Mesothelial cell of epicardium (in vitro differentiated cells): ENCODE measurements around the gene PDZRN4. TPM values are rescaled to one million over a fixed set of nuclear protein-coding genes. Genes with fewer than 3 reads are reported as not detected.

Experiments used
- DNase-seq, 2 experiments: peaks; one replicate each; pipeline ENCODE4 v3.0.0; 2021; ENCODE audit warnings: low spot score in 2 of 2; ENCODE audit not compliant: unreplicated experiment in 2 of 2
- H3K27ac Mint-ChIP-seq: 2 replicates; pipeline ENCODE4 v1.8.0; 2021; ENCODE audit warnings: mixed read lengths
- H3K27me3 Mint-ChIP-seq: 2 replicates; pipeline ENCODE4 v1.8.0; 2021; ENCODE audit warnings: low read depth, mixed read lengths
- H3K36me3 Mint-ChIP-seq: 2 replicates; pipeline ENCODE4 v1.8.0; 2021; ENCODE audit warnings: mixed read lengths
- H3K4me1 Mint-ChIP-seq: 2 replicates; pipeline ENCODE4 v1.8.0; 2021; ENCODE audit warnings: mixed read lengths
- H3K4me3 Mint-ChIP-seq: 2 replicates; pipeline ENCODE4 v1.8.0; 2021; ENCODE audit warnings: mild to moderate bottlenecking, moderate library complexity, mixed read lengths
- H3K9me3 Mint-ChIP-seq: 2 replicates; pipeline ENCODE4 v1.8.0; 2021; ENCODE audit warnings: mixed read lengths
- total RNA-seq: library from RNA; stranded (reverse); gene quantifications from 3 replicates; pipeline ENCODE4 v1.2.1, GENCODE V29; 2021
- TF ChIP-seq, protein P1 (sequence below): fragments of 200-600 bp; sonication (generic); IDR thresholded peaks from one replicate; pipeline ENCODE4 v1.5.0; 2021; ENCODE audit warnings: antibody characterized with exemption; ENCODE audit not compliant: unreplicated experiment

The PDZRN4 gene
- total RNA-seq, 1 donor from 2014 or later = 1.5 TPM

DNA sequence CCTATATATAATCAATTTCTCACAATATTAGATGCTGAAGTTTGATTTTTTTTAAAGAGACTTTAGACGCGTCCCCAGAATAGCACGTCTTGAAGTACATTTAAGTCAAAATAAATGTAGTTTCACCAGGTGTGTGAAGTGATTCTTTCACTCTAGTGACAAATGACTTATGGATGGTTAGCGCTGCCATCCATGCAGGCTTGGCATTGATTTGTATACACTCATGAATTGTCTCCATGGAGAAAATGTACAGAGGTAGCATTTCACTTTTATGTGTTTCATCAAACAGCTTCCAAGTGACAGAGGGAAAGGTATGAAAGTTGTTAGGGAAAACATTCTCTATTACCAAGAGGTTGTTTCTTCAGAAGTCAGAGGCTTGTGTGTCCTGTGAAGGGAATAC, 360.8 kb downstream of the PDZRN4 start:
- TF ChIP-seq, protein P1, sequence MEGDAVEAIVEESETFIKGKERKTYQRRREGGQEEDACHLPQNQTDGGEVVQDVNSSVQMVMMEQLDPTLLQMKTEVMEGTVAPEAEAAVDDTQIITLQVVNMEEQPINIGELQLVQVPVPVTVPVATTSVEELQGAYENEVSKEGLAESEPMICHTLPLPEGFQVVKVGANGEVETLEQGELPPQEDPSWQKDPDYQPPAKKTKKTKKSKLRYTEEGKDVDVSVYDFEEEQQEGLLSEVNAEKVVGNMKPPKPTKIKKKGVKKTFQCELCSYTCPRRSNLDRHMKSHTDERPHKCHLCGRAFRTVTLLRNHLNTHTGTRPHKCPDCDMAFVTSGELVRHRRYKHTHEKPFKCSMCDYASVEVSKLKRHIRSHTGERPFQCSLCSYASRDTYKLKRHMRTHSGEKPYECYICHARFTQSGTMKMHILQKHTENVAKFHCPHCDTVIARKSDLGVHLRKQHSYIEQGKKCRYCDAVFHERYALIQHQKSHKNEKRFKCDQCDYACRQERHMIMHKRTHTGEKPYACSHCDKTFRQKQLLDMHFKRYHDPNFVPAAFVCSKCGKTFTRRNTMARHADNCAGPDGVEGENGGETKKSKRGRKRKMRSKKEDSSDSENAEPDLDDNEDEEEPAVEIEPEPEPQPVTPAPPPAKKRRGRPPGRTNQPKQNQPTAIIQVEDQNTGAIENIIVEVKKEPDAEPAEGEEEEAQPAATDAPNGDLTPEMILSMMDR = no peak
- no peak for DNase-seq
- Mint-ChIP-seq H3K4me1 (peaks cover 13% of the 10 kb centered on the region), H3K9me3 (peaks cover 9% of the 10 kb centered on the region), H3K27me3 (peaks cover 7% of the 10 kb centered on the region), H3K27ac (no peak overlapping the region), H3K4me3 (no peak overlapping the region), H3K36me3 (no peaks in the 10 kb centered on the region)

DNA sequence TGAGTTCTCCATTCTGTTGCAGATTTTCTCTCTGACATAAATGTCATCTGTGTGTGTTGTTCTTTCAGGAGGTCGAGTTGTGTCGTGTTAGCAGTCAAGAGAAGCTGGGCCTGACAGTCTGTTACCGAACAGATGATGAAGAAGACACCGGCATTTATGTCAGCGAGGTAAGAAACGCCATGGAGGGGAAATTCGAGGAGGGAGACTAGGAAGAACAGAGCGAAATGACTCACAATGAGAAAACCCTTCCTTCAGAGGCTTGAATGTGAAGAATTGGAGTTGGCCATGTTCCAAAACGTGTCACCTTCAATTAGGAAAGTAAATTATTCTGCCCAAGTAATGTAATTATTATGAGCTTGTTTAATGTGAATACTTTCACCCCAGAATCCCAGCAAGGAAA, 364.5 kb downstream of the PDZRN4 start:
- H3K9me3 Mint-ChIP-seq = peaks cover 9% of the 10 kb centered on the region
- peaks cover 17% of the 10 kb centered on the region for H3K4me1 Mint-ChIP-seq
- TF ChIP-seq, protein P1 = no peak
- no peak overlapping the region for H3K4me3 Mint-ChIP-seq
- no peaks in the 10 kb centered on the region for H3K36me3 Mint-ChIP-seq
- DNase-seq = no peak
- no peak overlapping the region for H3K27ac Mint-ChIP-seq
- peaks cover 7% of the 10 kb centered on the region for H3K27me3 Mint-ChIP-seq

DNA sequence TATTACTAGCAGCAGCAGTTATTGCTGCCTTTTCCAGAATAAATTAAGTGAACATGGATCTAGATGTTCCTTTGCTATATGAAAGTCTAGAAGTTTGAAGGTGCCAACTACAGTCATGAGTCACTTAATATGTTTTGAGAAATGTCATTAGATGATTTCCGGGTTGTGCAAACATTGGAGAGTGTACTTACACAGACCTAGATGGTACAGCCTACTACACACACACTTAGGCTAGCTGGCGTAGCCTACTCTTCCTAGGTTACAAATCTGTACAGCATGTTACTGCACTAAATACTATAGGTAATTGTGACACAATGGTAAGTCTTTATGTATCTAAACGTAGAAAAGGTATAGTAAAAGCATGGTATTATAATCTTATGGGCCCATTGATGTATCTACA, 368.1 kb downstream of the PDZRN4 start:
- H3K4me3 Mint-ChIP-seq = no peak overlapping the region
- no peak overlapping the region for H3K27ac Mint-ChIP-seq
- peaks cover 2% of the 10 kb centered on the region for H3K27me3 Mint-ChIP-seq
- H3K4me1 Mint-ChIP-seq = peaks cover 17% of the 10 kb centered on the region
- TF ChIP-seq, protein P1 = no peak
- no peaks in the 10 kb centered on the region for H3K9me3 Mint-ChIP-seq
- DNase-seq = no peak
- H3K36me3 Mint-ChIP-seq = no peaks in the 10 kb centered on the region

DNA sequence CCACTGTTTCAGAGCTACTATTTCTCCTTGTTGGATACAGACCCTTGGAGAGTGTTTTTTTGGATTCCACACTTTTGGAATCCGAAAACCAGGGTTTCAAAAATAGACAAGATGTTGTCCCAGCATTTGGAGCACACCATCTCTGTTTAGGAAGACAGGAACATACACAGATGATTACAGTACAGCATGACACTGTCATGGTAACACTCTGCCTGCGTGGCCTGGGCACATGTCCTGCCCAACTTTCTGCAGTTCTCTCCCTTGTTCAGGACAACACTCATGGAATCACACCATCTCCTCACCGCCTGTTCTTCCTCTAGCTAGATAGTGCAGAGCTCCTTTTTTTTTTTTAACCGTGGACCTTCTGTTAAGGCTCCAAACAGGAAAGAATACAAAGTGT, 369.2 kb downstream of the PDZRN4 start:
- peaks cover 2% of the 10 kb centered on the region for H3K27me3 Mint-ChIP-seq
- no peaks in the 10 kb centered on the region for H3K36me3 Mint-ChIP-seq
- H3K27ac Mint-ChIP-seq = no peak overlapping the region
- no peak overlapping the region for H3K4me3 Mint-ChIP-seq
- H3K9me3 Mint-ChIP-seq = no peaks in the 10 kb centered on the region
- peaks cover 16% of the 10 kb centered on the region for H3K4me1 Mint-ChIP-seq
- TF ChIP-seq, protein P1 = no peak
- no peak for DNase-seq

DNA sequence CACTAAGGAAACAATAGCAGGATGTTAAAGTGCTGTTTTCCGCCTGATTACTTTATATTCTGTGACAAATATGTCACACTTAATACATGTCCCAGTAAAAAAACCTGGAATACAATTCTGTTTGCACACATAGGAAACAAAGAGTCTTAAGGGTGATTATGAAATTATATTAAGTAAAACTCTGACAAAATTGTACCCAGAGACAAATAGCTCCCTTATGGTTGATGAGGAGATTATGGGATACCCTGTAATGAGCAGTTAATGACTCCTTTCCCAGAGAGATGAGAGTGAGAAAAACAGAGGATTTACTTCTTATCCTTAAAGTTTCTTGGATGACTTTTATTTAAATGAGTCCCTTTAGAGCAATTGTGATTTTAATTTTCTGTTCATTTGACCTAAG, 370.6 kb downstream of the PDZRN4 start:
- Mint-ChIP-seq H3K9me3 (no peaks in the 10 kb centered on the region), H3K4me3 (no peak overlapping the region), H3K27me3 (peaks cover 2% of the 10 kb centered on the region), H3K36me3 (no peaks in the 10 kb centered on the region), H3K27ac (no peak overlapping the region), H3K4me1 (peaks cover 11% of the 10 kb centered on the region)
- TF ChIP-seq, protein P1 = no peak
- no peak for DNase-seq

DNA sequence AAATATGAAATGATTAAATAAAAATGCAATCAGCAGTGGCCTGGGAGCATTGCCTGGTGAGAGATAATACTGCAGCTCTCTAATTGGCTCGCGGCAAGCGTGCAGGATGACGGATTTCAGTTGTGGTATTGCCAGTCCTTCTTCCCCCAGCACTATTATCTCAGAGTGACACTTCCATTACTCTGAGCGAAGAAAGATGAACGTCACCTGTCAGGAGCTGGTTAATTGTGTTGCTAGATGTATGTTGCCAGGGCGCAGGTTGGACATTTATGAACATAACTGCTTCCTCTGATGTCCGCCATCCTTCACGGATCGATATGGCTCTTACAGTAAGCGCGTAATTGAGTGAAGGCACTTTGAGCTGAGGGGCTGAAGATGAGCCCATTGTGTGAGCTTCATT, 374.9 kb downstream of the PDZRN4 start:
- peaks cover 2% of the 10 kb centered on the region for H3K27me3 Mint-ChIP-seq
- H3K36me3 Mint-ChIP-seq = no peaks in the 10 kb centered on the region
- no peak overlapping the region for H3K4me3 Mint-ChIP-seq
- DNase-seq = no peak
- H3K4me1 Mint-ChIP-seq = peaks cover 4% of the 10 kb centered on the region
- H3K27ac Mint-ChIP-seq = no peak overlapping the region
- TF ChIP-seq, protein P1 = no peak
- peaks cover 6% of the 10 kb centered on the region for H3K9me3 Mint-ChIP-seq
